Measurements from ENCODE around the gene RHBDF2. TPM values are rescaled to one million over a fixed set of nuclear protein-coding genes. Genes with fewer than 3 reads are reported as not detected.

Gene RHBDF2
- total and polyA plus RNA-seq, 8 donors = 7.5 to 61.7 (median 11.0) TPM

GRCh38 chr17:76493505-76494167, 7.6 kb downstream of the RHBDF2 start:
- DNase-seq (no peak), ATAC-seq (no peak)
- Histone ChIP-seq H3K27ac (peak overlapping the region; percentile 80 to 97), H3K36me3 (peaks cover 0 to 15% of the 10 kb centered on the region in 2 donors), H3K4me3 (peak overlapping the region in 1 of 2 donors; percentile 32), H3K9me3 (no peaks in the 10 kb centered on the region), H3K27me3 (no peaks in the 10 kb centered on the region), H3K4me1 (peaks cover 23 to 97% of the 10 kb centered on the region in 2 donors)
- TF ChIP-seq CTCF (IDR thresholded peaks at IDR 0.05) = no peak
- intact Hi-C loops (cut with DNase I) = no loop called here

DNA sequence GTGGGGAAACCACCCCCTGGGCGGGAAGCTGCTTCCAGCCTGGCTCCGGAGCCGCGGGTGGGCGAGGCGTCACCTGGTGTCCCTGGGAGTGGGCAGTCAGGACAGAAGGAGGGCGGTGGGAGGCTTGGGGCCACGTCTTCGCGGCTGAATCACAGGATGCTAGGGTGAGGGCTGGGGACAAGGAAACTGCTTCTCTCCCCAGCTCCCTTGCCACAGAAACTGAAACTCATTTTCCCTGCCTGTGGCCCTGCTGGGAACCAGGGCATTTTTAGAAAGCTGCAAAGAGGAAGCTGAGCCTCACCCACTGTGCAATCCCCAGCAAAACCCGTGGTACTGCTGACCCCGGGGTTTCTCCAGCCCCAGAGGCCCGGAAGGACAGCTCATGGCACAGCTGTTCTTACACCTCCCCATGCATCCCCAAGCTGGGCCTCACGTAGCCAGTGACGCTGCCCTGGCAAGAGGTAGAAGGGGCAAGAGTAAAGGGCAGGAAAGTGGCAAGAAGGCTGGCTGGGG, 8.2 kb downstream of the RHBDF2 start:
- DNase-seq (peak in 2 of 4 donors; percentile 90 to 94), ATAC-seq (peak; percentile 73)
- H3K4me3 ChIP-seq = peak overlapping the region in 1 of 2 donors; percentile 32
- H3K9me3 ChIP-seq = no peaks in the 10 kb centered on the region
- H3K27ac ChIP-seq = peak overlapping the region; percentile 80 to 97
- H3K4me1 ChIP-seq = peaks cover 18 to 93% of the 10 kb centered on the region in 2 donors
- intact Hi-C loops (cut with DNase I) = no loop called here
- peaks cover 0 to 15% of the 10 kb centered on the region in 2 donors for H3K36me3 ChIP-seq
- no peaks in the 10 kb centered on the region for H3K27me3 ChIP-seq
- TF ChIP-seq CTCF (IDR thresholded peaks at IDR 0.05) = no peak

DNA sequence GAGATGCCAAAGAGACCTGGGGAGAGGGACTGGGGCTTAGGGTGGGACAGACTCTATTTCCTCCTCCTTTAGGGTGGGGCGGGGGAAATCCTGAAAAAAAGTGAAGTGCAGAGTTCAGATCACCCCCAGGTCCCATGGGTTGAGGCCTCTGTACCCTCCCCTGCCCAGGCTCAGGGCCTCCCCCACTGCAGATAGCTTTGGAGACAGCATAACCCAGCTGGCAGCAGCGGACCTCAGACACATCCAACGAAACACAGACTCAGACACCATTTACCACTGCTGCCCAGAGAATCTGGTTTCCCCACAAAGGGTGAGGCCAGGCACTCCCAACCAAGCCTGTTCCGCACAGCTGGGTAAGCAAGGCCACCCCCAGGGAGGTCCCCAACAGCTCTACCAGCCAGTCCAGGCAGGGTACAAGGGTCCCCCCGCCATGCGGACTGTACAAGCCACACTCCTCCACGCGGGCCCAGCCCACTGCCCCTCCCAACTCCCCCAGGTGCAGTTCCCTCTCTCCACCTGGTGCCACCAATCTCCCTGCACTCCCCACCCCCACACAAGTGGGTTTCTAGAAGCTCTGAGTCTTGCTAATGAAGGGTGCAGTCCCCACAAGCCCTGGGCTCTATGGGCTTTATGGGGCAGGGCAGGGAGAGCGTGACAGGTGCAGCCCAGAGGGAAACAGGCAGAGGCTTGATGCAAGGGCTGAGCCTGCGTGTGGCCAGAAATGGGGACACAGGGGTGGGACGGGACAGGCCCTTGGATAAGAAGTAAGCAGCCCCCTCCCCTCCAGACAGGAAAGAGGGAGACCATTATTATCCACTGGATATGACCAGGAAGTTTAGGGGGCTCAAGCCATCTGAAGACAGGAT, 8.9 kb downstream of the RHBDF2 start:
- DNase-seq (no peak), ATAC-seq (peak; percentile 11)
- Histone ChIP-seq H3K4me1 (peaks cover 14 to 93% of the 10 kb centered on the region in 2 donors), H3K27me3 (no peaks in the 10 kb centered on the region), H3K27ac (peak overlapping the region; percentile 80 to 97), H3K9me3 (no peaks in the 10 kb centered on the region), H3K36me3 (peaks cover 0 to 22% of the 10 kb centered on the region in 2 donors), H3K4me3 (peak overlapping the region in 1 of 2 donors; percentile 32)
- TF ChIP-seq CTCF (IDR thresholded peaks at IDR 0.05) = no peak
- intact Hi-C loops (cut with DNase I) = no loop called here

DNA sequence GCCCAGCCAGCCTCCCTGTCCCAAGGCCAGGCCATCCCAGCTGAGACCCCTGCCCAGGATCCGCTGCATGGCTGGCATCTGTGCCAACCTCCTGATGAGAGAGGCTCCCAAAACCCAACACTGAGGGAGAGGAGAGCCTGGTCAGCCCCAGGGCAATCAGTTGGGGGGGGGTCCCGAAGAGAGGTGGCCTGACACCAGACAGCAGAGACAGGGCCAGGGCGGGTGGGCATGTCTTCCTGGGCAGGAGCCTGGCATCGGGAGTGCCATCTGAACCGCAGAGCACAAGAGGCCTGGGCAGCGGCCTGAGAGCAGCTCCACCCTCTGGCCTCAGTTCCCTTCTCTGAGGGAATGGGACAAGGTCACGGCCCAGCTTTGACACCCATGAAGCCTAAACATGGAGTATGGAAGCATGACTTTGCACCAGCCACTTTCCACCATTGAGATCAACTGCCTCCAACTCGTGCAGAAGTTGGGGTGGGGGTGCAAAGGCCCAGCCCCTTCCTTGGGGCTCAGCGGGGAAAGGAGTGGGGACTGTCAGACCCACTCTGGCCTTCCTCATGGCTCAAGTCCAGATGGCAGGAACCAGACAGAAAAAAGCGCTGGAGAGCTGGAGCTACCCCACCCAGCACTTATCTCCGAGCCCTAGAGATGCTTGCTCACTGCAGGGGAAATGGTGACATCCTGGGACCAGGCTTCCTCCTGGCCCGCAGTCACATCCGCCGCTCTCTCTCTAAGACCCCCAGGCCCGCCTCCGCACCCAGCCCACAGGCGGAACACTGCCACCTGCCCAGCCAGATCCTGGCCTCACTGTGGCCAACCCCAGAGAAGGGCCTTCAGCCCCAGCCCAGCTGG, 9.7 kb downstream of the RHBDF2 start:
- Histone ChIP-seq H3K36me3 (peaks cover 0 to 30% of the 10 kb centered on the region in 2 donors), H3K27me3 (no peaks in the 10 kb centered on the region), H3K4me1 (peaks cover 14 to 94% of the 10 kb centered on the region in 2 donors), H3K27ac (peak overlapping the region; percentile 80 to 97), H3K9me3 (no peaks in the 10 kb centered on the region), H3K4me3 (peak overlapping the region in 1 of 2 donors; percentile 32)
- ATAC-seq = peak; percentile 7
- no peak for TF ChIP-seq CTCF (IDR thresholded peaks at IDR 0.05)
- intact Hi-C loops (cut with DNase I) = no loop called here
- no peak for DNase-seq
